HG02623 (cell line): ENCODE measurements around the gene TTLL10.
A peak's percentile ranks its signal among the peaks of the same experiment; 100 is the strongest.

Source experiments
- ATAC-seq: cut with Tn5 transposase; IDR thresholded peaks from one replicate; pipeline ENCODE4 v1.9.1; 2021; ENCODE audit warnings: moderate library complexity; ENCODE audit not compliant: unreplicated experiment

The TTLL10 gene

DNA sequence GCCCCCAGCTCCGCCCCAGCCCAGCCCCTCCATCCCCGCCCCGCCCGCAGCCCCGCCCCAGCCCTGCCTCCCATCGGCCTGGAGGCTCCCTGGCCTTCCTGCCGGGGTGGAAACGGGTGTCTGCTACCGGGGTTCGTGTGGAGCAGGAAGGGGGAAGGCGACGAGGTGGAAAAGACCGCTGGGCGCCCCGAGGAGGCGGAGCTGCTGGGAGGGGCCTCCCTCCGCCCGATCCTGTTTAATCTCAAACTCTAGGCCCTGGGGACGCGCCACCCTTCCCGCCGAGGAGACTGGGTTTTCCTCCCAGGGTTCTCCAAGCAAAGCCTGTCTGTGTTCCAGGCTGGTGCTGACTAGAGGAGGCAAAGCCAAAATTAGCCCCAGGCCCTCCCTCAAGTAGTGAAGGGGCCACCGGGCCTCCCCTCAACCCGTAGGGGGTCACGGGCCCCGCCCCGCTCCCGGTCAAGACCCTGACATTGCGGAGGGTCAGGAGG is 16.2 kb upstream of the TTLL10 start:
- ATAC-seq = peak; percentile 40

DNA sequence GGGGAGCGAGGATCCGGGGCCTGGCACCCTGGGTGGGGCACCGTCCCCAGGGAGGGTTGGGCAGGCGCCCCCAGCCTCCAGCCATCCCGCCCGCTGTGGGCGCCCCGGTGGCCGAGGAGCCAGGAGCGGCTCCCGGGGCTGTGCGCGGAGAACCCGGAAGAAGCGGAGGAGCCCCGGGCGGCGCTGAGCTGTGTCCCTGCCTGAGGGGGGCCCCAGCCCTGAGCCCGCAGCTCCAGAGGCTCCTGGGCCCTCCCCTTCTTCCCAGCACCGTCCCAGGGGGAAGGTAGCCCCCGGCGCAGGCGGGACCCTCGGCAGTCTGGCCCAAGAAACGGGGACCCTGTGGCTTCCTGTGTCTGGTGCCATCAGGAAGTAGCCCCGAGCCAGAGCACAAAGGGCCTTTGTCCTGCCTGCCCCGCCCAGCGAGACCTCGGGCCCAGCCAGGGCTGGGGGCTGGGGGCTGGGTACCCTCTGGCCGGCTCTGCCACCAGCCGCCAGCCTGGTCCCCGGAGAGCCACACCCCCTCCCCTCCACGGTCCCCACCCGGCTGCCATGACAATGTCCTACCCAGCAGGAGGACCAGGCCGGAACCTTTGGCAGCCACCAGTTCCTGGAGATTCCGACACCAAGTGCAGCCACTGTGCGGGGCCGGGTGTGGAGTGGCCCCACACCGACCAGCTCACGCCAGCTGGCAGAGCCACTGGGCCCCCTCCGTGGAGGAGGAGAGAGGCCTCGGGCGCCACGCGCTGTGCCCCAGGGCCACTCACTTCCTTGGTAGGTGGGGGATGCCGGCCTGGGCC is 15.6 kb upstream of the TTLL10 start:
- ATAC-seq = peak; percentile 38

DNA sequence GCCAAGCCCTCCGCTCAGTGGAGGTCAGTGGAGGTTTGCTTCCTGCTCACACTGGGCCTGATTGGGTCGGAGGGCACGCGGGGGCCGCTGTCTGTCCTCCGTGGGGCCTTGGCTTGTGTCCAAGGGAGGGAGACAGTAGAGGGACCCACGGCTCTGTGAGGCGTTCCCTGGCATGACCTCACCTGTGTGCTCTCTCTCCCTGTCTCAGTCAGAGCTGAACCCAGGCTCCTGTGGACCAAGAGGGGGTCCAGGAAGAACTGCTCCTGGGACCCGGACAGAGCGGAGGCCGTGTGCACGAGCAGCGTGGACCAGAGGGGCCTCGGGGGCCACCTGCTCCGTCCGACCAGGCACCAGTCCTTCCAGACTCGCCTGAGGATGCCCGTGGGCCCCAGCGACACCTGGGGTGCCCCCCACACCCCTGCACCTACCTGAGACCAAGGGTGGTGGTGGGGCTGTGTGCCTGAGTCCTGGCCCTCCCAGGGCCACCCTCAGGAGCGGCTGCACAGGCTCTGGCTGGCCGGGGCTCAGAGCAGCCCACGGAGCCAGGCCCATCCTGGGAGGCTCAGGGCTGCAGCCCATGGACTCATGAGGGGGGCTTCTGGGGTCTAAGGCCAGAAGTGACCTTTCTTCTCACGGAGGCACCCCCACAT is 13.3 kb upstream of the TTLL10 start:
- ATAC-seq = no peak

DNA sequence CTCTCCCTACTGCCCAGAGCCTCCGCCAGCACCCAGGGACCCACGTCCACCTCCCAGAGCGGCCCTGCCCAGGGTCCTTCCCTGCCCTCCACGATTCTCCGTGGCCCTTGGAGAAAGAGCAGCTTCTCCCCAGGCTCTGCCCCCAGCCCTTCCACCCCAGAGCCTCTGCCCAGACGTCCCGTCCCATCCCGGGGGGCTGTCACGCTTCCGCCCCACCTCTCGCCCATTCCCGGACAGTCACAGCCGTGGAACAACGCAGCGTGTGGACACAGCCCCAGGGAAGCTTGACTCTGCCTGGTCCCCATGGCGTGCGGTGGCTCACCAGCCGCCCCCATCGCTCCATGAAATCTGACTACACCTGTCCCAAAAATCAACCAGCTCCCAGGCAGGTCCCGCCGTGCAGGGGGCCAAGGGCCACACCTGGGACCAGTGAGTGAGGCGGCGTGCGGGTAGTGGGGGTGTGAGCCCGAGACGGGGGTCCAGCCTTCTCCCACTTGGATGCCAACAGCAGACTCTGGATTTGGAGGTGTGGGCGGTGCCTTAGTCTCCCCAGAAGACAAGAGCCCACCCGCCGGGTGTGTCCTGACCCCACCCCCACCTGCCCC is 12.5 kb upstream of the TTLL10 start:
- ATAC-seq = no peak

DNA sequence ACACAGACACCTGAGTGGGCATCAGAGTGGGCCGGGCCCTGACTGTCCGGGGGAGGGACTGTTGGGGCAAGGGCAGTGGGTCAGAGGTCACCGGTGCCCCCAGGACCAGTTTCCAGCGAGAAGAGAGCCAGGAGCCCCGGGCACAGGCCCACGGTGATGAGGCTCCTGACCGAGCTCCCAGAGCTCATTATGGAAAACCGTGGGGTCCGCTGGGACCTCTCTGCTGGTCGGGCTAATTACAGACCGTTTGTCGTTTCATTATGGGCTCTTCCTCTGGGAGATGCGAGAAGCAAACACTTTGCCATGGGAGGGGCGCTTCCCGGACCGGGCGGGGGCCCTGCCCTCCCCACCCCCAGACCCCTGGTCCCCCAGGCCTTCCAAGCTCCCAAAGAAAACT is 12.0 kb upstream of the TTLL10 start:
- ATAC-seq = no peak

DNA sequence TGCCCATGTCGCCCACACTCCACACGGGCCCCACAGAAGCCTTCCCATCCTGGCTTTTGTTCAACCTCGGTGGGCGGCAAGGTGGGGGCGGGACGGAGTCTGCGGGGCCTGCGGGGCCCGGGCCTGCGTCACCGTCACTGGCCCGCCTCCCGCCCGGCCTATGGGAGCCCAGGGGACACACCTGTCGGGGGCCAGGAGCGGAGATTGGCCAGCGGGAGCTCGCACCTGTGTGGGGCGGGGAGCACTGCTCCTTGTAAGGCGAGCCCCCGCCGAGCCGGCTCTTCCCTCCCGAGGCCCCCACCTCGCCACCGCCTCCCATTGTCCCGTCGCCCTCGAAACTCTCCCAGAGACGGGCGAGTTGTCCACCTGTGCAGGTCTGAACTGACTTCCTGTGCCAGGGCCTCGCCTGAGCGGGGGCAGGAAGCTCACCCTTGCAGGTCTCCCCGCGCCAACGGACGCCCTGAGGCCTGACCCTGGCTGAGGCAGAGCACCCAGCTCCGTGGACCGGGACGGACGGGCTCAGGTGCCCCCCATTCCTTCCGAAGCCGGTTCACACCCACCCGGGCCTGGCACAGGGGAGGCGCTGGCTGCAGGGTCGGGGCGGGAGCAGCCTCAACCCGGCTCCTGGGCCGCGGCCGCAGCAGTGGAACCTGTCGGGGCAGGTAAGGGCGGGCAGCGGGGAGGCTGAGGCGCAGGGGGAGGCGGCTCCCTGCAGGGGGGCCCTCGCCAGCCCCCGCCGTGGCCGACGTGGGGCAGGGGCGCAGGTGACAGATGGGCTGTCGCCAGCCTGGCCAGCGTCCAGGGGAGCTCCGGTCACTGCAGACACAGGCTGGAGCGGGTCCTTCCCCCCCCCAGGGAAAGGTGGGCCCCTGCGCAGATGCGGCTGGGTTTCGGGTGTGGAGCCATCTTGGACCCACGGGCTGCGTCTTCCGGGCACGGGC is 10.8 kb upstream of the TTLL10 start:
- no peak for ATAC-seq

DNA sequence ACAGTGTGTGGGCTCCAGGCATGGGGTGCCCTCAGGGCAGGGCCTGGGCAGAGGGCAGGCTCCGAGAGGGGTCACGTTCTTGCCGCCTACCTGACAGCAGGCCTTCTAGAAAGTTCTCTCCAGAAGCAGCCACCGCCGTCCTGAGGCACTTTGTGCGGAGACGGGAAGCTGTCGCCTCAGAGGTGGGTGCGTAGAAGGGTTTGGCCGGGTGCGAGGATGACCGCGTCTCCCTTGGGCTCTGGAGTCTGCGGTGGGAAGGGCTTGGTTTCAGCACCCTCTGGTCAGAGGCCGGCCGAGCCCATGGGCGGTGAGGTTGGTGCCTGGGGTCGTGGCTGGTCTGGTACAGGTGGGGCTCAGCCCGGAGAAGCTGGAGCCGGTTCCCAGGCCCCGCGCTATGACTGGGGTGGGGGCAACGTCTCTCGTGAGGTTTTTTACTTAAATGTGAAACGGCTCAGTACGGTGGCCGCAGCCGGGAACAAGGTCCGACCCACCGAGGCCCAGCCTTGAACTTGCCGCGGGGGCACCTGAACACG is 10.1 kb upstream of the TTLL10 start:
- no peak for ATAC-seq

DNA sequence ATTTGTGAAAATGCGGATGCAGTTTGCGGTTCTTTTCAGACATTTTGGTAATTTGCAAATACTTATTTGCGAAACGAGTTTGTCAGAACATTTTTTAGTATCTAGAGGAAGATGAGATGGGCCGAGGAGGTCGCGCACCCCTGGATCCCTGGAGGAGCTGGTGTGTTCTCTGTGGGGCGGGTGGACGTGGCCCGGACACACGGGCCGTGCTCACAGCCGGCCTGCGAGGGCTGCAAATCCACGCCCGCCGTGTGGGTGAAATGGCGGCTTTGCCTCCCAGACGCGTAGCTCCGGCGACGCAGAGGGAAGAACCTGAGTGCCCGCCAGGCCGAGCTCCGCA is 9.3 kb upstream of the TTLL10 start:
- ATAC-seq = no peak

DNA sequence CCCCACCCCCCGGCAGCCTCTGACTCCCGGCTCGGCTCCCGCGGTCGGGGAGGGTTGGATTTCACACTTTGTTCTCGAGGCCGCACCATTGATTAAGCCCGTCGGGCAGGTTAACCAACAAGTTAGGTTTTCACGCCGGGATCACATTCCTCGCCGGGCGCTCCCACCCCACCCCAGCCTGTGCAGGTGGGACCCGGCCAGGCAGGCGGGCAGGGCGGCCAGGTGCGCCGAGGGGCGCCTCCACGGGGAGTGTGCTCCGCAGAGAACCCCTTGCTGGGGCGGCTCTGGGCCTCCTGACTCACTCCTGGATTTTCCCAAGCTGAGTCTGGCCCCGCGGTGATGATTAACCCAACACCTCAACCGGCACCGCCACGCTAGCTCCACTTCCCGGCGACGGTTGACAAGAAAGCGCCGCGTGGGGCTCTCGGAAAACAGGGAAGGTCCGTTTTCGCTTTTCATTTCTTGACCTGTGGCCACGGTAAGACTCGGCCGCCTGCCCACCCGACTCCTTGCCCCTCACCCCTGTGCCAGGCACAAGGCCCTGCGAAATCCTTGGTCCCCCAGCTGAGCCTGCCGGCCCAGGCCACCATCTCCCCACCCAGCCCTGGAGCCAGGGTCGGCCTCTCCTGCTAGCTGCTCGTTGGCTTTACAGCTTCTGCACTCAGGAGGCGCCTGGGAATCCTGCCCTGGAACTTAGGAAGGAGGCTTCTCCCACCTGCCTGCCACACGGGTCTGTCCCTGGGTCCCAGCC is 8.8 kb upstream of the TTLL10 start:
- no peak for ATAC-seq

DNA sequence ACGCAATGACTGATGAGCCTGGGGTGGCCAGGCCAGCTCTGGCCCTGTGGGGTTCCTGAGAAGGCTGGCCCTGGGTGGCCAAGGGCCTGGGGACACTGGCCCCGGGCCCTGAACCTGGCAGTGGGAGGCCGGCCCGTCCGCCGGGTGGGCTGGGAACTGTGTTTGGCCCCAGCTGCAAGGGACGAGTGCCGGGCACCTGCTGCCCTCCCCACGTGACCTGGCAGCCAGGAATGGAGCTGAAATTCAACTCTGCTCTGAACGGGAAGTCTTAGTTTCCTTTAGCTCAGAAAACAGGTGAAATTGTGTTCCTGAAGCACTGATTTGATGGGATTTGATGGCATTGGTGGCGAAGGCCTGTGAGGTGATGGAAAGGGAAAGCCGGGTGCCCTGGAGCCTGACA is 8.2 kb upstream of the TTLL10 start:
- ATAC-seq = no peak

DNA sequence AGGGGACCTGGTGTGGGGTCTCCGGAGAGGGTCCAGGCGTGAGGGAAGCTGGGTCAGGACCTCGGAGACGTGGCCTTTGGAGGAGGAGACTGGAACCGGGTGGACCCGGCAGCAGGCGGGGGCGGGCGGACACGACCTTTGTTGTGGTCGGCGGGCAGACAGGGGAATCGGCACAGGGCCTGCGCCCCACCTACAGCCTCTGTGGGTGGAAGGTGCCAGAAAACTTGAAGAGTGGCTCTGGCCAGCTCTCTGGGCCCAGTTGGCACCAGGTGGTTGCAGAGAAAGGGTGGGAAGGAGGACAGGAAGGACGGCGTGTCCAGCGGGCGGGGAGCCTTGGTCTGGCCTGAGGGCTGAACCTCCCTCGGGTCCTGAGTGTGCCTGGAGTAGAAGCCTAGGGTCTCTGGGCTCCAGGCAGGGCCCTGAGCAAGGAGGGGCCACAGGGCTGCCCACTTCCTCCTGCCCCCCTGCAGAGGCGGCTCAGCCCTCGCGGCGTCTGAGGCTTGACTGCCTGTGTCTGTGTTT is 7.7 kb upstream of the TTLL10 start:
- no peak for ATAC-seq

DNA sequence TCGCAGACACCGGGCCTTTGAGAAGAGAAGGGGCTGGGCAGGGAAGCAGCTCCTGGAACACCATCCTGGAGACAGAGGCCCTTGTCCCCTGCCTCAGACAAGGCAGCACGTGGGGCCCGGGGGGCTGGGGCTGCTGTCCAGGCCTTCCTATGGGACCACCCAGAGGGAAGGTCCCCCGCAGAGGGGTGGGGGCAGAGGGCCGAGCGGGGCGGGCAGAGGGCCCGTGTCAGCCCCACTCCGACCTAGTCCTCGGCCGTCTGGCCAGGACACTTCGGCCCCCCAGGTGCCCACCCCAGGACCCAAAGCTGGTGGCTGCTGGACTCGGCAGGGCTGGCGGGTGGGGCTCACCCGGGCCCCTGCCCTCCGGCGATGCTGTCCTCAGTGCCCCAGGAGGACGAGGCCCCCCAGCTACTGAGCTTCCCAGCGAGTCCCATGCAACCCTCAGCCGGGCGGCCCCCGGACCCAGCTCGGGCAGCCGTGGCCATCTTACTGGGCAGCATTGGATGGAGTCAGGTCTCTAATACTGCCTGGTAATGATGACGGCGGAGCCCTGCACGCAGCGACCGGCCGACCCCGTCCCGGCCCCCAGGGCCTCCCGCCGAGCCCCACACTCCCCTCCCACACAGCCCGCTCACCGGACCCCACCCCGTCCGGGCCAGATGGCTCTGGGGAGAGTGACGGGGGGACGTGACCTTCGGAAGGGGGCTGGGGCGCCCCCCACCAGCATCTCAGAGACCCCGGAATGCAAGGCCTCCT is 6.9 kb upstream of the TTLL10 start:
- no peak for ATAC-seq

DNA sequence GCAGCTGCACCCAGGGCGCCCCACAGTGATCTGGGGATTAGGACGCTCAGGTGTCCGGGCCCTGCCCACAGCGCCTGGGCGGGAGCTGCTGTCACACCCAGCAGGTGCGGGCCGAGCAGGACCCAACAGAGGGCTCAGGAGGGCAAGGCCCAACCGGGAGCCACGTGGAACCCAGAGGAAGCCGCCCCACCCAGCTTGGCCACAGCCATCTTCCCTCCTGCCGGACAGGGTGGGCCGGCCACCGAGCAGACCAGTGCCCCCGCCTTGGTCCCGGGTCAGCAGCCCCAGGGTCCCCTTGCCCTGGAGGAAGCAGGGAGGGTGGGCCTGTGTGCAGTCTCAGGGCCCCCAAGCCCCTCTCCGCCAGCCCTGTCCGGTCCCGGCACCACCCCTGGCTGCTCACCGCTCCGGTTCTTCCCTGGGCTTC is 6.3 kb upstream of the TTLL10 start:
- ATAC-seq = no peak

DNA sequence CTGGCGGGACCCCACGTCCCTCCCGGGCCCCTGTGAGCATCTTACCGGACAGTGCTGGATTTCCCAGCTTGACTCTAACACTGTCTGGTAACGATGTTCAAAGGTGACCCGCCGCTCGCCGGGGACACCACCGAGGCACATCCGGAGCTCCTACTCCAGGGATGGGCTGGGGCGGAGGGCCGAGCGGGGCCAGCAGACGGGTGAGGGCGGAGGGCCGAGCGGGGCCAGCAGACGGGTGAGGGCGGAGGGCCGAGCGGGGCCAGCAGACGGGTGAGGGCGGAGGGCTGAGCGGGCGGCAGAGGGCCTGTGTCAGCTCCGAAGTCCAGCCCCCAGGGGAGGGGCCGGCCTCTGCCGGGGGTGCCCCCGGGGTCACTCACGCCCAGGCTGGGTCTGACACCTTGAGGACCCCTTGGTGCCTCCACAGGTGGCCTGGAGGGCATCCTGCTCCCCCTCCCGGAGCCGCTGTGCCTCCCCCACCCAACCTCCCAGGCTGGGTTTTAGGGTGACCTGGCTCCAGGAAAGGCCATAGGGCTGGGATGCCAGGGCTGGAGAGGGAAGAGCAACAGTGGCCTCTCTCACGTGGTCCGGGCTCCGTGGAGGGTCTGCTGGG is 5.7 kb upstream of the TTLL10 start:
- ATAC-seq = no peak

DNA sequence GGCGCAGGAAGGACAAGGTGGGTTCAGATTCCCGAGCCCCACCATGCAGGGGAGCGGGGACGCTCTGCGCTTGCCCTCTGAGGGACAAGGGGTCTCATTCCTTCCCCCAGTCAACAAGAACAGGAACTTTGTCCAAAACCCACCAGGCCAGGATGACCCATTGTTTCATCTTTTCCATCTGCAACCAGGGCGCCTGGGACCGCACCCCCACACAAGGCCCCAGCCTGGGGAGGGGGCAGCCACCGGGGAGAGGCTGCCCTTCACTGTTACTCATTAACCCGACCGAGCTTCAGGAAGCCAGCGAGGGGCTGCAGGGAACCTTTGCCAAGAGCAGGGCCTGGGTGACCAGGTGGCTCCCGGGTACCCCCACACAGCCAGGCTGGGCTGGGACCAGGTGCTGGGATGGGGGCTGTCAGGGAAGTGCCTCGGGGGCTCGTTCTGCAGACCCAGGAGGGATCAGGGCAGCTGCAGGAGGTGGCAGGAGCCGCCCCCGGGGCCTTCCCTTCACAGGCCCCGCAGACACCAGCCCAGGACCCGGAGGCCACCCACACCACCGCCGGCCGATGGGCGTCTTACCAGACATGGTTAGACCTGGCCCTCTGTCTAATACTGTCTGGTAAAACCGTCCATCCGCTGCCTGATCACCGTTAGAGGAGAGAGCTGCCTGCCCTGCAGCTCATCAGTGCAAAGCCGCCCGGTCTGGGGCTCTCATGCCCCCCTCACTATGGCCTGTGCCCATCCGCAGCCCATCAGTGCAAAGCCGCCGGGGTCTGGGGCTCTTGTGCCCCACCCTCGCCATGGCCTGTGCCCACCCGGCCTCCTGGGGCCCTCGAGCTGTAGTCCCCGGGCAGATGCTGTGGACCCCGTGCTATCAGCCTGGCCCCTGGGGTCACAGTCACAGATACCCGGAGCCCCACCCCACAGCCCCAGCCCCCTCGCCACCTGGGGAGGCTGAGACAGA is 4.9 kb upstream of the TTLL10 start:
- no peak for ATAC-seq

DNA sequence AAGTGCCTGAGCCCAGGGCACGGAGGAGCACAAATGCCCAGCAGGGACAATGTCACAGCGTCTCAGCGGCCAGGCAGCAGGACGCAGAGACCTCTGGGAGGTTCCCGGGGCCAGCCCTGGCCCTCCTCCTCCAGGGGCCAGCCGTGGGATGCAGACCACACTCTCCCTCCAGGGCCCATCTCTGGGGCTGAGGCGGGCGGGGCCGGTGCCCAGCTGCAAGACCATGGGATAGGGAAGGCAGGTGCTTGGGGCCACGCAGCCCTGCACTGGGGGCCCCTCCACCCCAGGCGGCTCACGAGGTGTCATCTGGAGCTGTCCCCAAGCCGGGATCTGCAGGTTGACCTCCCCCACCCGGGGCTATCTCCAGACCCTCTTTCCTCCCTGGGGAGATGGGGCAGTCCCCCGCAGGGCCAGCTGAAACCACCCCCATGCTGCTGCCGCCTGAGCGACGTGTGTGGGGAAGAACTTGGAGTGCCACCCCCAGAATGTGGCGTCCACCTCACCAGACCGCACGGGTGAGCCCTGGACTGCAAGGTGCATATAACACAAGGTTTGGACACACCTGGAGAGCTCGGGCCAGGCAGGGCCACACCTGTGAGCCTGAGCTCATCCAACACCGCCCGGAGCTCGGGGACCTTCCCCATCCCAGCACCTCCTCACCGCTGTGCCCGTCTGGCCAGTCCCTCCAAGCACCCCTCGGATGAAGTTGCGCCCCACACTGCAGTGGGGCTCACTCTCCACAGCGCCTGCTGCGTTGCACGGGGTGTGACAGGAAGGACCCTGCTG is 4.1 kb upstream of the TTLL10 start:
- no peak for ATAC-seq
